Pancreas (tissue), 10 donors: ENCODE measurements around the gene SYT9. TPM values are rescaled to one million over a fixed set of nuclear protein-coding genes. Genes with fewer than 3 reads are reported as not detected.
A peak's percentile ranks its signal among the peaks of the same experiment; 100 is the strongest.

Source experiments
- ATAC-seq, 4 donors: fragments of 200-7000 bp; cut with Tn5 transposase; one replicate each; pipeline versions ENCODE4 v1.8.0 to v1.9.1; 2020; ENCODE audit warnings: mild to moderate bottlenecking in 4 of 4, moderate library complexity in 4 of 4
- DNase-seq, 6 donors: peaks; one replicate each; pipeline ENCODE4 v3.0.0-alpha.2; 2020
- FAIRE-seq: peaks from 2 replicates; lab custom pipeline; 2012; peaks lifted over from hg19 to GRCh38; lab: Jason Lieb, UNC
- H3K27ac ChIP-seq, 4 donors: fragments of 200-600 bp; sonication (generic); 1 replicate in 3 of 4; 2 replicates in 1 of 4; pipeline versions ENCODE4 v1.5.0 to v1.8.0; 2020
- H3K27me3 ChIP-seq, 4 donors: fragments of 200-600 bp; one replicate each; pipeline ENCODE4 v1.8.0; 2021
- H3K36me3 ChIP-seq, 3 donors: fragments of 200-600 bp; sonication (generic) in 1 of 3; one replicate each; pipeline versions ENCODE4 v1.5.0 to v1.8.0; 2020 to 2021
- H3K4me1 ChIP-seq, 3 donors: fragments of 200-600 bp; one replicate each; pipeline ENCODE4 v1.8.0; 2021
- H3K4me3 ChIP-seq, 4 donors: fragments of 200-600 bp; sonication (generic) in 2 of 4; one replicate each; pipeline versions ENCODE4 v1.5.0 to v1.8.0; 2020 to 2021
- H3K9me3 ChIP-seq, 4 donors: fragments of 200-600 bp; one replicate each; pipeline ENCODE4 v1.8.0; 2021
- WGBS, 2 donors: extraction: QIAGEN DNeasy Blood & Tissue Kit; methylation state at CpG; one replicate each; pipeline ENCODE4 v1.1.7; 2013; 5-methylcytosine and 5-hydroxymethylcytosine counted together
- intact Hi-C, 3 donors: fragments of 100-400 bp; cut with DNase I; formaldehyde crosslinking; loops; one replicate each; pipeline versions ENCODE4 v1.11.1 to v1.14.2; 2022
- polyA plus RNA-seq, 2 donors: library from polyadenylated mRNA; stranded (reverse); fragments of 200-250 nt; gene quantifications; one replicate each; pipeline ENCODE4 v1.2.3, GENCODE V29; 2013
- total RNA-seq, 6 donors: library from RNA; stranded (reverse); fragmentation: NEBNext Ultra II Directional in 4 of 6; extraction: Animal tissue kit (Norgen Biotek cat#: 25700) in 4 of 6; gene quantifications; one replicate each; pipeline versions ENCODE4 v1.2.1 to v1.2.4, GENCODE V29; 2021 to 2023
- TF ChIP-seq, protein P1 (sequence below), 4 donors: fragments of 200-600 bp; sonication (generic) in 3 of 4; IDR thresholded peaks; one replicate each; pipeline versions ENCODE4 v1.5.0 to v1.8.0; 2021; ENCODE audit warnings: antibody characterized with exemption in 4 of 4
- donor health status: healthy with polysubstance abuse.
- donor health status: DM: no; HTN: no; CAD: no; lungs with moderate emphysema.
- donor health status: DM: no; HTN: no; CAD: no.
- donor health status: control.
- donor health status: control.
- donor health status: Bipolar disorder and iron deficiency.
- donor health status: DM: yes; HTN: yes; CAD: no.
- donor health status: DM: no; HTN: no; CAD: no.
- donor health status: DM: no; HTN: no; CAD: no.
- donor health status: DM: yes; HTN: yes; CAD: no.

Gene SYT9
- total and polyA plus RNA-seq, 8 donors, result 0.38 to 2.0 (median 1.0) TPM

DNA sequence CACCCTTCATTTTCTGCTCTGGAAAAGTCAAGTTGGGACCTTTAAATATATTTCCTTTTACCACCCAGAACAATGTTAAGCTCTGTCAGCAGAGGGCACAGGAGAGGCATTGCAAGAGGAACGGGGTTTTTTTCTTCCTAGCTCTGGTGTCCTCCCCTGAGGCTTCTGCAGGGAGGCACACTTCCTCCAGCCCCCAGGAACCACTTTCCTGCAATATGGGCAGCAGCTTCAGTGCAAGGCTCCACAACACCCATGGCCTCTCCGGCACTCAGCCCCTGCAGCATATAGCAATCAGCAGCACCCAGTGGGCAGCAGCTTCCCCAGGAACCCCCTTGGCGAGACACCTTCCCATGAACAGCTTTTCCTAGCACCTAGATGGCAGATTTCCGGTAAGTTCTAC, 101.4 kb downstream of the SYT9 start:
- H3K36me3 ChIP-seq, result no peaks in the 10 kb centered on the region
- no peak for DNase-seq
- 42 to 56% methylated on average over 4 of the region's 4 CpGs for WGBS, 2 donors
- FAIRE-seq, result no peak
- H3K4me3 ChIP-seq, result no peak overlapping the region
- H3K27me3 ChIP-seq, result no peaks in the 10 kb centered on the region
- intact Hi-C loops, result no loop called here
- H3K4me1 ChIP-seq, result no peaks in the 10 kb centered on the region
- TF ChIP-seq, protein P1, sequence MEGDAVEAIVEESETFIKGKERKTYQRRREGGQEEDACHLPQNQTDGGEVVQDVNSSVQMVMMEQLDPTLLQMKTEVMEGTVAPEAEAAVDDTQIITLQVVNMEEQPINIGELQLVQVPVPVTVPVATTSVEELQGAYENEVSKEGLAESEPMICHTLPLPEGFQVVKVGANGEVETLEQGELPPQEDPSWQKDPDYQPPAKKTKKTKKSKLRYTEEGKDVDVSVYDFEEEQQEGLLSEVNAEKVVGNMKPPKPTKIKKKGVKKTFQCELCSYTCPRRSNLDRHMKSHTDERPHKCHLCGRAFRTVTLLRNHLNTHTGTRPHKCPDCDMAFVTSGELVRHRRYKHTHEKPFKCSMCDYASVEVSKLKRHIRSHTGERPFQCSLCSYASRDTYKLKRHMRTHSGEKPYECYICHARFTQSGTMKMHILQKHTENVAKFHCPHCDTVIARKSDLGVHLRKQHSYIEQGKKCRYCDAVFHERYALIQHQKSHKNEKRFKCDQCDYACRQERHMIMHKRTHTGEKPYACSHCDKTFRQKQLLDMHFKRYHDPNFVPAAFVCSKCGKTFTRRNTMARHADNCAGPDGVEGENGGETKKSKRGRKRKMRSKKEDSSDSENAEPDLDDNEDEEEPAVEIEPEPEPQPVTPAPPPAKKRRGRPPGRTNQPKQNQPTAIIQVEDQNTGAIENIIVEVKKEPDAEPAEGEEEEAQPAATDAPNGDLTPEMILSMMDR (IDR thresholded peaks at IDR 0.05), result no peak
- no peaks in the 10 kb centered on the region for H3K9me3 ChIP-seq
- no peak overlapping the region for H3K27ac ChIP-seq
- ATAC-seq, result peak in 1 of 4 donors; percentile 52

DNA sequence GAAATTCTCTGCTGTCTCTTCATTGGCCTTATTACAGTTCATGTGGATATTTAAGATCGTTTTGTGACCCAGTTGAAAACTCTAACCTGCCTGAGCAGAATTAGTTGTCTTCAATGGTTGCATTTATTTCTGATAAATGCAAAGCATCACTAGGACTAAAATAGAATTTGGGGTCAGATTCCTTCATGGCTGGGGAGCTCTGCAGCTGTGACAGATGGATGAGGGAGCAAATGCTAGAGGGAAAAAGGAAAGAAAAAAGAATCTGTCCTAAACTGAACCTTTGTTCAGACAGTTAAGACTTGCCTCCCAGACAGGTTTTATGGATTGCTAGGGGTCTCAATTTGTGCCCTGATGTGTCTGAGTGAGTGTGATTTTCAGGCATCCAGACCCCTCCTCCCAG, 113.0 kb downstream of the SYT9 start:
- Histone ChIP-seq H3K4me3 (no peak overlapping the region), H3K27ac (no peak overlapping the region), H3K9me3 (no peaks in the 10 kb centered on the region), H3K36me3 (no peaks in the 10 kb centered on the region), H3K4me1 (no peaks in the 10 kb centered on the region), H3K27me3 (no peaks in the 10 kb centered on the region)
- DNase-seq (no peak), ATAC-seq (no peak), FAIRE-seq (no peak)
- 74 to 81% methylated on average over 1 of the region's 1 CpG for WGBS, 2 donors
- TF ChIP-seq, protein P1 (IDR thresholded peaks at IDR 0.05), result no peak
- intact Hi-C loops, result no loop called here

DNA sequence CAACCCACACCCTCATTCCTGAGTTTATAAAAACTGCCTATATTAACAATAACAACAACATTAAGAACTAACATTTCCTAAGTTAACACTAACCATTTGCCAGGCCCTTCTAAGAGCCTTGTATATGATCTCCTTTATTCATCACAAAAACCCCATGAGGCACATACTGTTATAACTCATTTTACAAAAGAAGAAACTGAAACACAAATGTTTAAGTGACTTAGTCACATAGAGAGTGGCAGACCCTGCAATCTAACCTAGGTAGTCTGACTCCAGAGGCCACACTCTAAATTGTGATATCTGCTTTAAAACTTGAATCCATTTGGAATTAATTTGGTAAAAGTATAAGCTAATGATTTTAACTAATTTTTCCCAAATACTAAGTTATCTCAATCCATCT, 116.1 kb downstream of the SYT9 start:
- H3K4me1 ChIP-seq, result no peaks in the 10 kb centered on the region
- H3K9me3 ChIP-seq, result no peaks in the 10 kb centered on the region
- TF ChIP-seq, protein P1 (IDR thresholded peaks at IDR 0.05), result no peak
- H3K36me3 ChIP-seq, result no peaks in the 10 kb centered on the region
- no peaks in the 10 kb centered on the region for H3K27me3 ChIP-seq
- no peak overlapping the region for H3K27ac ChIP-seq
- ATAC-seq (no peak), DNase-seq (no peak), FAIRE-seq (no peak)
- intact Hi-C loops, result no loop called here
- H3K4me3 ChIP-seq, result no peak overlapping the region

DNA sequence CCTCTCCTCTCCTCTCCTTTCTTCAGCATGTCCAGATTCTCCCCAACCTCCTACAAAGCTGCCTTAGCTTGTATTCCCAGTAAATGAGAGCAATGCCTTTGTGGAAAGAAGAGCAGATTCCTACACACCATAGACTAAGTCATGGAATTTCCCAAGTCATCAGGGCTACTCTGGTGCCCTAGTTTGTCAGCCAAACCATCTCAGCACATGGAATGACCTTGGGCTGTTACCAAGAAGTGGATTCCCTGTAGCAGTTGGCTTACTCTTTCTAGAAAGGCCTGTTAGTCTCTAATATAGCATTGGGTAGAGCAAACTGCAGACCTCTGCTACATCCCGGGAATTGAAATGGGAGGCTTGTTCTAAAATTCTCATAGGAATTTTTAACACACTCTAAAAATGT, 124.7 kb downstream of the SYT9 start:
- intact Hi-C loops, result no loop called here
- H3K27ac ChIP-seq, result no peak overlapping the region
- FAIRE-seq, result no peak
- TF ChIP-seq, protein P1 (IDR thresholded peaks at IDR 0.05), result no peak
- no peak for ATAC-seq
- DNase-seq, result no peak
- H3K9me3 ChIP-seq, result no peaks in the 10 kb centered on the region
- H3K4me1 ChIP-seq, result no peaks in the 10 kb centered on the region
- H3K27me3 ChIP-seq, result no peaks in the 10 kb centered on the region
- H3K4me3 ChIP-seq, result no peak overlapping the region
- 92 to 95% methylated on average over 1 of the region's 1 CpG for WGBS, 2 donors
- no peaks in the 10 kb centered on the region for H3K36me3 ChIP-seq

DNA sequence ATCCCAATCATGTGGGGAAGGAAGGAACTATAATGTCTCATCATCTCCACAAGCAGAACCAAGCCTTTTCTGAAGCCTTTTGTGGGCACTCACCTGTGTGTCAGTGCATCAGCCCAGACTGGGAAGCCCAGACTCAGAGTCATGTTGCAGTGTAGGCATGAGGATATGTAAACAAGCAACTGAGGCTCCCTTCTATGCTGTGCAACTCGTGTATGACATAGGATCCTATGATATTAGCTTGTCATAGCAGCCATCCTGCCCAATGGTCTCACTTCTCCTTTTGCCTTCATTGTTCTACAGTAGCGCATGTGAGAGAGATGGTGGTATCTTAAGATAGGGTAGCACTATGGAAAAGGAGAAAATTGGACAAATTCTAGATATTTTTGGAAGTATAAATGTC, 130.2 kb downstream of the SYT9 start:
- ATAC-seq (no peak), FAIRE-seq (no peak), DNase-seq (no peak)
- TF ChIP-seq, protein P1 (IDR thresholded peaks at IDR 0.05), result no peak
- Histone ChIP-seq H3K9me3 (no peaks in the 10 kb centered on the region), H3K27ac (no peak overlapping the region), H3K36me3 (no peaks in the 10 kb centered on the region), H3K27me3 (no peaks in the 10 kb centered on the region), H3K4me1 (no peaks in the 10 kb centered on the region), H3K4me3 (no peak overlapping the region)
- WGBS, 2 donors, result 59 to 62% methylated on average over 2 of the region's 2 CpGs
- intact Hi-C loops, result no loop called here
